EH (cell line): ENCODE data around the gene SVOP.

Experiments used
- DNase-seq: peaks from one replicate; pipeline ENCODE4 v3.0.0-alpha.2; 2015; ENCODE audit warnings: low read depth

Gene SVOP

DNA sequence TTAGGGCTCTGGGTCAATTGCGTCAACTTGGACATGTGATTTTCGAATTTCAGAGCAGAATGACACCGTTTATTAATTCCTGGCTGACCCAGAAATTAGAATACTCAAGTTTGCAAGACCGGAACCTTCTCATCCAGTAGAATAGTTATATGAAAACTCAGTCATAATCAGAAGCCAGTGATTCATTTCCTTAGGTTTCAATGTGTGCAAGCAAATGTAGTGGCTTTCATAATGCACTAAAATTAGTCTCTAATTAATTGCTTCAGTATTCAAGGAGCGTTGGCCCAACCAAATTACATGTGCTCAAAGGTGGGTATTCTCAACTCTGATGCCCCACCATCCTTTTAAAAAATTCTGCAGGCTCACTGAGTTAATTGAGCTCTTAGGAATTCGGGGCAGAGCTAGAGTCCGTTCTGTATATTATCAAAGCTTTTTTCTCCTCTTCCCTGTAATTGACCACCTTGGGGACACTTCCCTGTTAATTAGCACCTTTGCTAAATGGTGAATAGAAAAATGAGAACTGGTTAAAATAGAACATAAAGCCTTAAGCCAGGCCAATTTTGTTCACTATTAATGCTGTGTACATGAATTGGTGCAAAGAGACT, 85.6 kb downstream of the SVOP start:
- DNase-seq: no peak

DNA sequence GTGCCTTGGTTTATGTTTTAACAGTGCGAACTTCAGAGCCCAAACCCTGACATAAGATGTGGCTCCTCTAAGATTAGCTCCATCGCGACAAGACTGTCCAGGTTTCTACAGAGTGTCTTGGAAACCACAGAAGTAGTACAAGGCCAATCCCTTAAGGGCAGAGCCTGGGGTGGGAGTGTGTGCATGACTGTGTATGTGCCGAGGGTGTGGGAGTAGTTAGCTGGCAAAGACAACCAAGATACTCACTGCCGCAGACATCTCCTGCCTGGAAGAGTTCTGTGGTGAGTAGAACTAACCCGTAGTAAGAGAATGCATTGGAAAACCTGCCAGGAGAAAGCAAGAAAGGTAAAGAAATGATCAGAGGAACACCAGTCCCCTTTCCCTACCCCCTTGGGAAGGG, 86.9 kb downstream of the SVOP start:
- DNase-seq: no peak

DNA sequence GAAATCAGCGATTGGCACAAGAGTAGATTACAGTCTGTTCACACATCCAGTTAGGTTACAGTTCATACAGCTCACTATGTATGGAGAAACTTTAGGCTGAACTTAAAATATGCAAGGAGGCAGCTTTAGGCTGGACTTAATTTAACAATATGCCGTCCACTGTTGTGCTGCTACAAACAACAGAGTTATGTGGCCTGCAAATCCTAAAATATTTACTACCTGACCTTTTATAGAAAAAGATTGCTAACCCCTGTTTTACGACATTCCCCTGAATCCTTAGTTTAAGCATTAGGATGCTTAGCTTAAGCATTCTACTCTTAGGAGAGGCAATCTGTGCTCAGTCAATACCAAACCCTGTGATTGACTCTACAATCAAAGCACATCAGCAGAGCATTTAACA, 90.1 kb downstream of the SVOP start:
- DNase-seq: no peak

DNA sequence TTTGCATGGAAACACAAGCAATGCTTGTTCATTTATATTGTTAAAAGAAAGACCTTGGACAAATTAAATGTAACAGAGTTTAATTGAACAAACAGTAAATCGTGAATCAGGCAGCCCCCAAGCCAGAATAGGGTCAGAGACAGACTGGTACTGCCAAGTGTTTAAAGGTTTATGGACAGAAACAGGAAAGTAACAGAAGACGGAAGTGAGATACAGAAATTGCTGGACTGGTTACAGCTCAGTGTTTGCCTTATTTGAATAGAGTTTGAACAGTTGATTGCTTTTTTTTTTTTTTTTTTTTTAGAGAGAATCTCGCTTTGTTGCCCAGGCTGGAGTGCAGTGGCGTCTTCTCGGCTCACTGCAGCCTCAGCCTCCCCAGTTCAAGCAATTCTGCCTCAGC, 90.7 kb downstream of the SVOP start:
- no peak for DNase-seq

DNA sequence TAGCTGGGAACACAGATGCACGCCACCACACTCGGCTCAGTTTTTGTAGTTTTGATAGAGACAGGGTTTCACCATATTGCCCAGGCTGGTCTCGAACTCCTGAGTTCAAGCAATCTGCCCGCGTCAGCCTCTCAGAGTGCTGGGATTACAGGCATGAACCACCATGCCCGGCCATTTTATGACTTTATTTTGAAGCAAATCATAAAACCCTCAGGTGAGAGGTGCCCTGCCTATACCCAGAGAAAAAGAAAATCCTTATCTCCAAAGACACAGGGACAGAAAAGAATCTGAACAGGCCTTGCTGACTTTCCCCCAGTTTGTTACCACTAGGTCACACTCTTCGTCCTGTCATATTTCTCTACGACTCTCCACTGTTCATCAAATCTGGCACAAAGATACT, 92.2 kb downstream of the SVOP start:
- DNase-seq: no peak

DNA sequence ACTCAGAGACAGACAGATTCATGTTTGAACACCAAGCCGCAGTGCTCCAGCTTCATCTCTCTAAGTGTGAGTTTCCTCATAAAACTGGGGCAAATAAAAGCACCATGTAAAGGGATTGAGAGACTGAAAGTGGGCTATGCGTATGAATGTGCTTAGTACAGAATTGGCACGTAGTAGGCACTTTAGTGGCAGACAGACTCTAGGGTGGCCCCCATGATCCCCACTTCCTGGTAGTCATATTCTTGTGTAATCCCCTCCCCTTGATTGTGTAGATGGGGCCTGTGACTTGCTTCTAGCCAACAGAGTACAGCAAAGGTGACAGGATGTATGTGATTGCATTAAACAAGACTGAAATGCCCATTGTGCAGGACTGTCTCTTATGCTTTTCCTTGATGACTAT, 98.0 kb downstream of the SVOP start:
- DNase-seq: no peak

DNA sequence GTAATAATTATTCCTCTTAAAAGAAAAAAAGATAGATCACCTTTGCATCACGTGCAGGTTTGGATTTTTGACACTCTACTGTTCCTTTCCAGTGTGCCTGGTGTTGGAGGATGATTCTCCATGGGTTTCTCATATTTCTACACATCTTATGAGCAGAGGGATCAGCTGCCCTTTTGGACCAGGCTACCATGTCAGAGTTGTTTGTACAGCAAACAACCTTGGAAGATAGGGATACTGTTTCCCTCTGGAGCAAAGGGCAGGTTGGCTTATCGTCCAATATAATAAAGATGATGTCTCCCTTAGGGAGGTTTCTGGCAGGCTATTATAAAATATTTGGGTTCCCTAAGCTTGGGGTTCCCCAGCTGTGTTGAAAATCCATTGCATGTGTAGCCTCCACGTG, 98.9 kb downstream of the SVOP start:
- DNase-seq: no peak

DNA sequence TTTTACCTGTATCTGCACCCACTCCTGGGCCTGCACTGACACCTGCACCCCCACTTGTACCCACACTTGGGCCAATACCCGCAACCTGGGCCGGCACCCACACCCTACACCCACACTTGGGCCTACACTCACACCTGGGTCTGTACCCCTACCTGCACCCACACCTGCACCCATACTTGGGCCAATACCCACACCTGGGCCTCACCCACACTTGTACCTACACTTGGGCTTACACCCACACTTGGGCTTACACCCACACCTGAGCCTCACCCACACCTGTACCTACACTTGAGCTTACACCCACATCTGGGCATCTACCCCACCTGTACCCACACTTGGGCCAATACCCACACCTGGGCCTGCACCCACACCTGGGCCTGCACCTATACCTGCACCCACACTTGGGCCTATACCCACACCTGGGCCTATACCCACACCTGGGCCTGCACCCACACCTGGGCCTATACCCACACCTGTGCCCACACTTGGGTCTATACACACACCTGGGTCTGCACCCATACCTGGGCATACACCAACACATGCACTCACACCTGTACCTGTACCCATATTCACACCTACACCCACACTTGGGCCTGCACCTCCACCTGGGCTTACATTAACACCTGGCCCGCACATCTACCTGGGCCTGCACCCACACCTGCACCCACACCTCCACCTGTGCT, 101.8 kb downstream of the SVOP start:
- no peak for DNase-seq

DNA sequence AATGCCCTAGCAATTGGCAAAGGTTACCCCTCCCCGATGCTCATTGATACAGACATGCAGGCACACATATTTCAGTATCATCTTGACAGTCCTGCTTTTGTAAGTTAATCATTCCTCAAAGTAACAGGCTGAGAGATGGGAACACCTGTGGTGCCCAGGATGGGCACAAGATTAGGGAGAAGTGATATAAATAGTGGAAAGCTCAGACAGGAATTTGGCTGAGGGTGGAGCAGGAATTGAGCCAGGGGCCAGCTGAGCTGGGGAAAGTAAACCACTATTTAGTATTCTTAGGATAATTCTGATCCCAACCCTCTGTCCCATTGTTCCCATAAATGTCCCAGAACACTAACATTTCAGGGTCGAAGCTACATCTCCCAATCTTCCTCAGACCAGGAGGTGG, 102.7 kb downstream of the SVOP start:
- no peak for DNase-seq

DNA sequence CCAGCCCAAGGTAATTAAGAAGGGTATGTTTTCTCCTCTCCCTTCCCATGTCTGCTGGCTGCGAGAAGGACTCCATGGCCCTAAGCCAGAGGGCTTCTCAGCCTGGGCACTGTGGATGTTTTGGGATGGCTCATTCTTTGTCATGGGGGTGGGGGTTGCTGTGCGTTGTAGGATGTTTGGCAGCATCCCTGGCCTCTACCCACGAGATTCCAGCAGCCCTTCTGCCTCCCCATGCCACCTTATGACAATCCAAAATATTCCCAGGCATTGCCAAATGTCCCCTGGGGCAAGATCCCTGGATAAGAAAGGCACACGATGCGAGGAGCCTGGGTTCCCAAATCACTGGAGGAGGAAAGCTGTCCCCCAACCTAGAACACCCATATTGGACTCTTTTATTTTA, 104.5 kb downstream of the SVOP start:
- DNase-seq: no peak

DNA sequence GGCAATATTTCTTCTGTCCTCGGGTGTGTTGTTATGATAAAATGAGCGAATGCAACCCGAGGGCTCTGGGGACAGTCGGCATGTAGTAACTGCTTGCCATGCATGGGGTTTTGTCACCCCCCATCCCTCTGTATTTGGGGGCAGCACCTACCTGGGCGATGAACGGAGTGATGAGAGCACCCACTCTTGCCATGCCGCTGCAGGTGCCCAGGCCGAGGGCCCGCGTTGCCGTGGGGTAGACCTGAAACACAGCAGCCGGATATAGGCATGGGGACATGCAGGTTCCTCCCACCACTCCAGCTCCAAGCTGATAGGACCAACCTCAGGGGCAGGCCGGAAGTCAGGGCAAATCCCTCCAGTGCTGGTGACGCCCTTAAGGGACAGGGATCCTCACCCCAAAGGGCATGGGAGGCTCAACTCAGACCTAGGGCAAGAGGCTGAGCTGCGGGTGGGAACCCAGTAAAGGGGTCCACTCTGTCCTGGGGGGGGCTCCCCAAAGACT, 105.2 kb downstream of the SVOP start:
- DNase-seq: no peak

DNA sequence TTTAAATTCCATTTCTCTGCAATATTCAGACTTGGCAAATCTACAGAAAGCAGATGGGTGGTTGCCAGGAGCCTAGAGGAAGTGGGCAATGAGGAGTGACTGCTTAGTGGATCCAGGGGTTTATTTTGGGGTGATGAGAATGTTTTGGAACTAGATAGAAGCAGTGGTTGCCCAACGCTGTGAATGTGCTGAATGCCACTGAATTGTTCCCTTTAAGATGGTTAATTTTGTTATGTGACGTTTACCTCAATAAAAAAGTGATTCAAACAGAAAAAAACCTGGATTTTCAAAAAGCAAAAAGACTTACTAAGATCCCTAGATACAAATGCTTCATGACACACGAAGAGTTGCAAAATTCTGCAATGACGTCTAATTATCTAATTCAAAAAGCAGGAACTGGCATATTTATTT, 106.7 kb downstream of the SVOP start:
- peak; percentile 29 for DNase-seq

DNA sequence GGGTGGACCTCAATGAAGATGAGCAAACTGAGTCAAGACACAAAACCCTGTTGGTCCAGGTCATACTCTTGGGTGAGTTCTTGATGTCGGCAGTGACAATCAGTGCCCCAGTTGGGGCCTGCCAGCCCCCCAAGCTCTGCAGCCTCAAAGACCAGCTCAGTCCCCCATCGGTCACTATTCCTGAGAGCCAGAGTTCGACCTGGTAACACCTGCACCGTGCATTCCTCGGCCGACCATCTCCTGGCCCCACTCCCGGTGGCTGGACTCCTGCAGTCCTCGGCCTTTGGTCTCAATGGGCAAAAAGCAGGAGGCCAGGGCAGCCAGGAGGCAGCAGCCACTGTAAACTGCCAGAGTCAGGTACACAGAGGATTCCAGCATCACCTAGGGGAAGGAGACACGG, 108.5 kb downstream of the SVOP start:
- DNase-seq: no peak

DNA sequence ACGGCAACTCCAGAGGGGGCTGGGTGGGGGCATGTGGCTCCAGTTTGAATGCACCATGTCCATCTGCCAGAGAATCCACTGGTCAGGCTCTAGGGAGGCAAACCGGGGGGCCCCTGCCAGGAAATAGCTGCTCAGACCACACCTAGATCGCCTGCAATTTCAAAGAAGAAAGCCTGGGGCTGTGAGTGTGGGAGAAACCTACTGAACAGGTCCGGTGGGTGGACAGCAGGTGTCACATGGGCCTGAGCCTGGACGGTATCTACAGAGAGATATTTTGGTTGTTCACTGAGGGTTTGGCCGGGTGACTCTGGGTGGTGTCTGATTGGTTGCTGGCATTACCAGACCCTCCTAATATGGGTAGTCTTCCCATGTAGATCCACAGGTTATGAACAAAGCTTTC, 109.0 kb downstream of the SVOP start:
- no peak for DNase-seq

DNA sequence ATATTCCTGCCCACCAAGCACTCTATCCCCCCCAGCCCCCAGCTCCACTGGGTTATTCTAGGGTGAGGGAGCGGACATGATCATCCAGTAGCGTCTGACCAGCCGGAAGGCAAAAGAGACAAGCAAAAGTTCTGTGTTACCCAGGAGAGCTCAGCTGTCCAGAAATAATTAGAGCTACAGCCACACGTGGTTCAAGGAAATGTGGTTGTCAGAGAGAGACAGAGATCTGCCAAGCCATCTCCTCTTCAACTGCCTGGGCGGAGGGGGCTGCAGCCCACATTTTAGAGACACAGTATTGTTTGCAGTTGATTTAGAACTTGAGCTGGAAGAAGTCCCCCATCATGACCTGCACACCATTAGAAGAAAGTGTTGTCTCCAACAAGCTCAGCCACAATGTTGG, 110.5 kb downstream of the SVOP start:
- DNase-seq: no peak

DNA sequence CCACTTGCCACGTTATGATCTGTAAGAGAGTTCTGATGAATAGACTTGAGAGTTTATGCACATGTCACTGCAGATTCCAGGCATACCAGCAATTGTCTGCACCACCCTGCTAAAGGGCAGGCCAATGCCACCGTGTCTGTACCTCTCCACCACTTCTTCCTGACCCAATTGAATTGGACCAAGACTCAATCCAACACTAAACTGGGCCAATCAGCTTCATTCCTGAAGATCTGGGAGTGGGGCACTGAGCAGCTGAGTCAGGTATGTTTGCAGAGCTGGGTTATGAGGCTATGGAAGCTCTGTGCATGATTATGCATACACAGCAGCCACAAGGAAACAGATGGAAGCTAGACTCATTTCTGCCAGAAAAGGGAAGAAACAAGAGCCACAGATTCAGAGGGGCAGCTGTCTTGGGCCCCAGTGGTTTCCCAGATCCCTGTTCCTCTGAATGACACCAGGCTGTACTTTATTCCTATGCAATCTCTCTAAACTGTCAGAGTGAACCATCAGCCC, 113.0 kb downstream of the SVOP start:
- DNase-seq: peak; percentile 37

DNA sequence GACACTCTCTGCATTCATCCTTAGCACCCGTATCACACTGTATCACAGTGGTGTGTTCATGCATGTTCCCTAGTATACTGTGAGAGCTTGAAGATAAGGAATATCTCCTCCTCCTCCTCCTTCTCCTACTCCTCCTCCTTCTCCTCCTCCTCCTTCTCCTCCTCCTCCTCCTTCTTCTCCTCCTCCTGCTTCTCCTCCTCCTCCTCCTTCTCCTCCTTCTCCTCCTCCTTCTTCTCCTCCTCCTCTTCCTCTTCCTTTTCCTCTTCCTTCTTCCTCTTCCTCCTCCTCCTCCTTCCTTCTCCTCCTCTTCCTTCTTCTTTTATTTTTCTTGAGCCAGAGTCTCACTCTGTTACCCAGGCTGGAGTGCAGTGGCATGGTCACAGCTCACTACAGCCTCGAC, 113.9 kb downstream of the SVOP start:
- DNase-seq: no peak

DNA sequence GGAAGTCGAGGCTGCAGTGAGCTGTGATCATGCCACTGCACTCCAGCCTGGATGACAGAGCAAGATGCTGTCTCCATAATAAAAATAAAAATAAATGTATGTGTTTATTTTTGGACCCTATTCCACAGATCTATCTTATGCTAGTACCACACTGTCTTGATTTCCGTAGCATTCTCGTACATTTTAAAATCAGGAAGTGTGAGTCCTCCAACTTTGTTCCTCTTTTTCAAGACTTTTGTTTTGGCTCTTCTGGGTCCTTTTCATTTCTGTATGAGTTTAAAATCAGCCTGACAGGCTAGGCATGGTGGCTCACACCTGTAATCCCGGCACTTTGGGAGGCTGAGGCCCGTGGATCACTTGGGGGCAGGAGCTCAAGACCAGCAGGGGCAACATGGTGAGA, 115.1 kb downstream of the SVOP start:
- DNase-seq: no peak

DNA sequence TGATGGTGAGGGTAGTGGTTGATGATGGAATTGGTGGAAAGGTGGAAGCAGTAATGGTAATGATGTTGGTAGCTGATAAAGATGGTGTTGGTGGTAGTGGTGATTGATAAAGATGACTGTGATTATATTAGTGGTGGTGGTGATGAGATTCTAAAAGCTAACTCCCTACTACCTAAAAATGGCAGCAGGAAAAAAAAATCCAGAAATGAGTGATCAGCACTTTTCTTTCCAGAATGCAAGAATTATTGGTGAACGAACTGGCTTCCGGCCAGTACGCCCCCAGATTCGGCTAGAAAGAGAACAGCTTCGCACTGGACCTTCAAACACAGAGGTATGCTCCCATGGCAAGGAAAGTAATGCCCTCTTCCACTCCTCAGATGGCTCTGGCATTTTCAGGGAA, 121.7 kb downstream of the SVOP start:
- DNase-seq: no peak

DNA sequence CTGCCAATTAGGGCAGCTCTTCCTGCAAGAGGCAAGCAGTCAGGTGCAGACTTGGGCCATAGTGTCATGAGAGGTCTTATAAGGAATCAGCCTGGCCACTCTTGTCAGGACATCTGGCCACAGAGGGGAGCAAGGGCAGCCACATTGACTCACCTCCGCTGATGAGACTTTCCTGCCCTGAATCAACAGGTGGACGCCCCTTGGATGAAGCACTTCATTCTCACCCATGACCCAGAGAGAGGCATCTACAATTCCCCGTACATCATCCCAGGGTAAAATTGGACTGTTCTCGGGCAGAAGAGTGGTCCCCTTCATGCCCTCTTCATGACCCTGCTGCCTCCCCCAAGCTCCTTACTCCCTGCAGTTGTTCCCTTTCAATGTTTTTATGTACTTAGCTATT, 124.1 kb downstream of the SVOP start:
- DNase-seq: no peak

DNA sequence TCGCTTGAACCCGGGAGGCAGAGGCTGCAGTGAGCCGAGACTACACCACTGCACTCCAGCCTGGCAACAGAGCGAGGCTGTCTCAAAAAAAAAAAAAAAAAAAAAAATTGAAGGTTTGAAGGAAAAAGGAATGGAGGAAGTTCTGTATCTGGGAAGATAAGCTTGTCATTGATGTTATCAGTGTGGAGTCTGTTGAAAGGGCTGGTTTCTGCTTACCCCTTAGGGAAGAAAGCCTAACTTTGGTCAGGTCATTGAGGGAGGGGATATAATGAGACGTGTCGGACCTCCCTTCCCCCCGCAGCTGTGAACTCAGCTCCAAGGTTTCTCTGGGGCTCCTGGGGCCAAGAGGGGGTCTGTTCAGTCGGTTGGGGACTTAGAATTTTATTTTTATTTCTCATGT, 124.5 kb downstream of the SVOP start:
- no peak for DNase-seq

DNA sequence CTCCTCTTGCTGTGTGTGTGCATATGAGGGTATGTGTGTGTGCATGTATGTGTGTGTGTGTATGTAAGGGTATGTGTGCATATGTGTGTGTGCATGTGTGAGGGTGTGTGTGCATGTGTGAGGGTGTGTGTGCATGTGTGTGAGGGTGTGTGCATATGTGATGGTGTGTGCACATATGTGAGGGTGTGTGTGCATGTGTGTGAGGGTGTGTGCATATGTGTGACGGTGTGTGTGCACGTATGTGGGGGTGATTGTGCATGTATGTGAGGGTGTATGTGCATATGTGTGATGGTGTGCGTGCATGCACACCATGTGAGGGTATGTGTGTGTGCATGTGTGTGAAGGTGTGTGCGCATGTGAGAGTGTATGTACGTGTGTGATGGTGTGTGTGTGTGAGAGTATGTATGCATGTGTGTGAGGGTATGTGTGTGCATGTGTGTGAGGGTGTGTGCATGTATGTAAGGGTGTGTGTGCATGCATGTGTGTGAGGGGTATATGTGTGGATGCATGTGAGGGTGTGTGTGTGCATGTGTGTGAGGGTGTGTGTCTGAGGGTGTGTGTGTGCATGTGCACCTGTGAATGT, 125.6 kb downstream of the SVOP start:
- DNase-seq: no peak

DNA sequence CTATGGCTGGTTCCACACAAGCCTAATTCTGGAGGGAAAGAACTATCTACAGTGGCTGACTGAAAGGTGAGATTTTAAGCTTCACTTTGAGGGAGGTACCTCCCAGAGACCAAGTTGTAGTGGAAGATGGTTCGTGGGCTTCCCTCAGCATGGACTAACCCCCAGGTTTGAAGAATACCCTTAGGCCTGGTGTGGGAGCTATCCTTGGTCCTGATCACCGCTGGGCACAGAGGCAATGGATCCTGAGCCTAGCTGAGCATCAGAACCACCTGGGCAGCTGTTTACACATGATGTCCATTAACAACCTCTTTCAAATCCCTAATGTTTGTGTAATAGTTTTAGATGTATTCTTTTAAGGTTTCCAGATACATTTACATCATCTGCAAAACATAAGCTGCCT, 130.7 kb downstream of the SVOP start:
- DNase-seq: peak; percentile 39

DNA sequence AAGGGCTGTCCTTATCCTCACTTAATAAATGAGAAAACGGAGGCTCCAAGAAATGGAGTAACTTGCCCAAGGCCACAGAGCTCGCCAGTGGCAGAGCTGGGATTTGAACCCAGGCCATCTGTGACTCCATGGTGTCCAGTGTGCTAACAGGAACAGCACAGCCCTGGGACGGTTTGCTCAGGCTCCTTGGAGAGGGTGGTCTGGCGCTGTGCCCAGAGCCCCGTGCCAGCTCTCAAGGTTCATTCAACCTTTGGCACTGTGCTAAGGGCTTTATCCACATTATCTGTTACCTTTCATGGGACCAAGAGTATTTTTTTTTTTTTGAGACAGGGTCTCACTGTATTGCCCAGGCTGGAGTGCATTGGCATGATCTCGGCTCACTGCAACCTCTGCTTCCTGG, 132.8 kb downstream of the SVOP start:
- DNase-seq: no peak
